ENCODE results near the gene TERT. TPM values are rescaled to one million over a fixed set of nuclear protein-coding genes. Genes with fewer than 3 reads are reported as not detected.
A peak's percentile ranks its signal among the peaks of the same experiment; 100 is the strongest.

TERT gene
- total and polyA plus RNA-seq, 4 donors: 0.02 TPM; not detected in 3

DNA sequence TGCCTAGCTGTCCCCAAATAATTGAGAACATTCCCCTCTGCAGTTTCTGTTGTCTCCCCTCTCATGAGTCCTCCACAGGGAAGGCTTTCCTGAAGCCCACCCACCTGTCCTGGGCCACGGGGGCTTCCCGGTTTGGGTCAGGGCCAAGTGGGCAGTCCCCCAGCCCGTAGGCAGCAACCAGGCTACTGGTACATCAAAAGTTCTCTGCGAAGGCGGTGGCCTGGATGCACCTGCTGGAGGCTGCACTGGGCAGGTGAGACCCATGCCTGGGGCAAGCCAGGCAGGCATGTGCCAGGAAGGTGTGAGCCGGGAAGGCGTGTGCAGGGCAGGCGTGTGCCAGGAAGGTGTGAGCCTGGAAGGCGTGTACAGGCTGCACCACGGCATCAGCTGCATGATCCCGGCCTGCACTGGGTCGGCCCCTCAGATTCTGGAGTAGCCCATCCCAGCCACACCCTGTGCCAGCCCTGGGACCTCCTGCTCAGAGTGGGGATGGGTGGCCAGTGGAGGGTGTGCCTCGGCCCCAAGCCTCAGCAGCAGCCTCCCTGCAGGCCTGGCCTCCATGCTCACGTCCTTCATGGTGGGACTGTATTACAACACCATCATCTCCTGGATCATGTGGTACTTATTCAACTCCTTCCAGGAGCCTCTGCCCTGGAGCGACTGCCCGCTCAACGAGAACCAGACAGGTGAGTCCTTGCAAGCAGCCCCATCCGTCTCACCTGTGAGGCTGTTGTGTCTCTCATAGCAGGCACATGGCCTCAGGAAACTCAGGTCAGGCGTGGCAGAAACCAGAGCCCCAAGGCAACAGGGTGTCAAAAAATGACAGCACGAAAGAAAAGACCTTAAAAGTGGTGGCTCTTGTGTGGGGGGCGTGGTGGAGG lies 84.7 kb downstream of the TERT start:
- WGBS, 2 donors: 84 to 88% methylated on average over 21 of the region's 21 CpGs
- Histone ChIP-seq H3K36me3 (ENCODE audit: control insufficient read depth in 4 of 4, insufficient read depth in 4 of 4, low read length in 4 of 4) (no peaks in the 10 kb centered on the region), H3K27ac (ENCODE audit: low read depth in 1 of 2, low read length in 1 of 2) (no peak overlapping the region), H3K9ac (ENCODE audit: insufficient read depth in 1 of 2, low read length in 2 of 2) (no peak overlapping the region), H3K4me1 (ENCODE audit: control insufficient read depth in 5 of 5, insufficient read depth in 5 of 5, low read length in 5 of 5) (peaks cover 0 to 3% (median 0%) of the 10 kb centered on the region in 5 donors), H3K4me3 (no peak overlapping the region), H3K9me3 (ENCODE audit: control insufficient read depth in 4 of 4, insufficient read depth in 3 of 4, low read length in 3 of 4) (no peaks in the 10 kb centered on the region), H3K27me3 (ENCODE audit: control insufficient read depth in 3 of 3, insufficient read depth in 3 of 3, low read length in 2 of 3) (peaks cover 0 to 4% (median 3%) of the 10 kb centered on the region in 3 donors)
- no peak for DNase-seq
- TF ChIP-seq, protein P1, sequence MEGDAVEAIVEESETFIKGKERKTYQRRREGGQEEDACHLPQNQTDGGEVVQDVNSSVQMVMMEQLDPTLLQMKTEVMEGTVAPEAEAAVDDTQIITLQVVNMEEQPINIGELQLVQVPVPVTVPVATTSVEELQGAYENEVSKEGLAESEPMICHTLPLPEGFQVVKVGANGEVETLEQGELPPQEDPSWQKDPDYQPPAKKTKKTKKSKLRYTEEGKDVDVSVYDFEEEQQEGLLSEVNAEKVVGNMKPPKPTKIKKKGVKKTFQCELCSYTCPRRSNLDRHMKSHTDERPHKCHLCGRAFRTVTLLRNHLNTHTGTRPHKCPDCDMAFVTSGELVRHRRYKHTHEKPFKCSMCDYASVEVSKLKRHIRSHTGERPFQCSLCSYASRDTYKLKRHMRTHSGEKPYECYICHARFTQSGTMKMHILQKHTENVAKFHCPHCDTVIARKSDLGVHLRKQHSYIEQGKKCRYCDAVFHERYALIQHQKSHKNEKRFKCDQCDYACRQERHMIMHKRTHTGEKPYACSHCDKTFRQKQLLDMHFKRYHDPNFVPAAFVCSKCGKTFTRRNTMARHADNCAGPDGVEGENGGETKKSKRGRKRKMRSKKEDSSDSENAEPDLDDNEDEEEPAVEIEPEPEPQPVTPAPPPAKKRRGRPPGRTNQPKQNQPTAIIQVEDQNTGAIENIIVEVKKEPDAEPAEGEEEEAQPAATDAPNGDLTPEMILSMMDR (IDR thresholded peaks at IDR 0.05; ENCODE audit: control extremely low read depth, extremely low read depth): no peak
- ATAC-seq (ENCODE audit: insufficient read depth, low FRiP score): no peak

DNA sequence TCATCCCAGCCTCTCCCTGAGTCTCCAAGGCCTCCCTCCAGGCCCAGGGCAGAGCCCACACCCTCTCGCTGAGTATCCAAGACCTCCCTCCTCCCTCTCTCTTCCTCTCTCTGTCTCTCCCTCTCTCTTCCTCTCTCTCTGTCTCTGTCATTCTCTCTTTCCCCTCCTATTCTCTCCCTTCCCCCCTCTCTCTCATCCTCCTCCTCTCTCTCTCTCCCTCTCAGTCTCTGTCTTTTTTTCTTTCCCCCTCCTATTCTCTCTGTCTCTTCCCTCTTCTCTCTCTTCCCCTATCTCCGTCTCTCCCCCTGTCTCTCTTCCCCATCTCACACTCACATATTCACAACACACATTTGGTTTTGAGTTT lies 85.4 kb downstream of the TERT start:
- Histone ChIP-seq H3K4me3 (no peak overlapping the region), H3K9ac (ENCODE audit: insufficient read depth in 1 of 2, low read length in 2 of 2) (no peak overlapping the region), H3K27ac (ENCODE audit: low read depth in 1 of 2, low read length in 1 of 2) (no peak overlapping the region), H3K27me3 (ENCODE audit: control insufficient read depth in 3 of 3, insufficient read depth in 3 of 3, low read length in 2 of 3) (peaks cover 0 to 4% (median 3%) of the 10 kb centered on the region in 3 donors), H3K9me3 (ENCODE audit: control insufficient read depth in 4 of 4, insufficient read depth in 3 of 4, low read length in 3 of 4) (no peaks in the 10 kb centered on the region), H3K4me1 (ENCODE audit: control insufficient read depth in 5 of 5, insufficient read depth in 5 of 5, low read length in 5 of 5) (peaks cover 0 to 8% (median 4%) of the 10 kb centered on the region in 5 donors), H3K36me3 (ENCODE audit: control insufficient read depth in 4 of 4, insufficient read depth in 4 of 4, low read length in 4 of 4) (no peaks in the 10 kb centered on the region)
- ATAC-seq (ENCODE audit: insufficient read depth, low FRiP score) (no peak), DNase-seq (no peak)
- TF ChIP-seq, protein P1 (IDR thresholded peaks at IDR 0.05; ENCODE audit: control extremely low read depth, extremely low read depth): no peak
- WGBS, 2 donors: 68% methylated on average over 2 of the region's 2 CpGs

DNA sequence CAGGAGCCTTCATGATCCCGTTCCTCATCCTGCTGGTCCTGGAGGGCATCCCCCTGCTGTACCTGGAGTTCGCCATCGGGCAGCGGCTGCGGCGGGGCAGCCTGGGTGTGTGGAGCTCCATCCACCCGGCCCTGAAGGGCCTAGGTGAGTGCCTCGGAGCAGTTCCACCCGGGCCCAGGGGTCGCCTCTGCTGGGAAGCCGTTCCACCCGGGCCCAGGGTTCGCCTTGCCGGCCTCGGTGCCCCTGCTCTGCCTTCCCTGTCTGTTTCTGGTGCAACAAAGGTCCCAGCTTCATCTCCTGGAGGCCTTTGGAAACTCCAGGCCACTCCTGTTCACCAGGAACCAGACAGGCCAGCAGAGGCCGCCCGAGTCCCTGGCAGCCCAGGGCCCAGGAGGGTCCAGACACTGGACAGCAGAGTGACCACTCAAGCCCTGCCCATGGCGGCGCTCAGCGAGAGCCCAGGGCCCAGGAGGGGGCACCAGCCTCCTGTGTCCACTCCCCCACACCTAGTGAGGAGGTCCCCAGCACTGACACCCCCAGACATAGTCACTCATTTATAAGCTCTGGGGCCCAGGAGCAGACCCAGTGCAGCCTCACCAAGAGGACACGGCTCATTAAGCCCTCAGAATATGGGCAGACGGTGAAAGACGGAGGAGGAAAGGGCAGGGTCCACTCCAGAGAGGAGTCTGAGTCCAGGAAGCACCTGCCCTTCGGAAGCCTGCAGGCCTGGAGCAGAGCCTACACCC lies 86.0 kb downstream of the TERT start:
- H3K27ac ChIP-seq (ENCODE audit: low read depth in 1 of 2, low read length in 1 of 2): no peak overlapping the region
- H3K9ac ChIP-seq (ENCODE audit: insufficient read depth in 1 of 2, low read length in 2 of 2): no peak overlapping the region
- H3K4me1 ChIP-seq (ENCODE audit: control insufficient read depth in 5 of 5, insufficient read depth in 5 of 5, low read length in 5 of 5): peaks cover 0 to 14% (median 4%) of the 10 kb centered on the region in 5 donors
- peaks cover 0 to 4% (median 3%) of the 10 kb centered on the region in 3 donors for H3K27me3 ChIP-seq (ENCODE audit: control insufficient read depth in 3 of 3, insufficient read depth in 3 of 3, low read length in 2 of 3)
- DNase-seq: peak in 1 of 3 donors; percentile 37
- 75 to 90% methylated on average over 24 of the region's 24 CpGs for WGBS, 2 donors
- H3K4me3 ChIP-seq: no peak overlapping the region
- H3K9me3 ChIP-seq (ENCODE audit: control insufficient read depth in 4 of 4, insufficient read depth in 3 of 4, low read length in 3 of 4): no peaks in the 10 kb centered on the region
- no peak for ATAC-seq (ENCODE audit: insufficient read depth, low FRiP score)
- TF ChIP-seq, protein P1 (IDR thresholded peaks at IDR 0.05; ENCODE audit: control extremely low read depth, extremely low read depth): no peak
- no peaks in the 10 kb centered on the region for H3K36me3 ChIP-seq (ENCODE audit: control insufficient read depth in 4 of 4, insufficient read depth in 4 of 4, low read length in 4 of 4)
